Measurements from ENCODE around the gene MCM3AP.

DNA sequence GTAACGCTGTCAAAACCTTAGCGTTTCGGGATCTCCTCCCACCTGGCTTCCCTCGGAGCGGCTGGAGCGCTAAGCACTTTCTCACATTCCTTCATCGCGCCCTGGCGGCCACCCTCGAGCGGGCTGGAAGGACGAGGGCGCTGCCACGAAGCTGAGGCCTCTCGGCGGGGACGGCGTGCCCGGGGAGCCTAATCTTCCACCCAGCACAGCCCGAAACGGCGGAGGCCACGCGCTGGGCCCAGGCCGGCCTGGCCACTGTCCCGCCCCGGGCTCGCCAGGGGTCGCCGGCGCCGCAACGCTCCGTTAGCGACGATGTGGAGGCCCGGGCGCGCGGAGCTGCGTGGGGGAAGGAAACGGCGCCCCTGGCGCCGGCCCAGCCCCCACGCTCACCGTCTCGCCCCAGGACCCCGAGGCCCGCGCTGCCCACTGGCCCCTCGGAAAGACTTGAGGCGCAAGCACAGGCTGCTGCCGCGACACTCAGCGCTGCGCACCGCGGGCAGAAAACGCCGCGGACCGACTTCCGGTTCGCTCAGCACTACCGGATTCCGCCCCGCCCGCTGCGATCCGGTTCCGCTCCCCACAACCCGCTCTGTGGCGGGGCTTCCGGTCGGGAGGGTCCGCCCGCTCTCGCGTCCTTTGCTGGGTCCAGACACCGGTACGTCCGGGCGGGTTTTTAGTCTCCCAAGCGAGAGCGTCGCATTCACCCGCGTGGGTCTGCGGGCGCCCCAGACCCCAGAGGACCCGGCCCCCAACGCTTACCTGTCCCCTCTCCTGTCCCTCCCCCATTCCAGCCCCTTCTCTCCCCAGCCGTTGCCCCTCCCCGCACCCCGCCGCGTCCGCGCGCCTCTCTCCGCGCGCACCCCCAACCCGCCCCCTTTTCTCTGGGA is 593 bp upstream of the MCM3AP start, which contains the start of gene YBEY:
- TF ChIP-seq CTCF (IDR thresholded peaks at IDR 0.05) (peak; percentile 12 to 59 (median 36)), POLR2A (IDR thresholded peaks at IDR 0.05) (peak; percentile 49 to 71), POLR2AphosphoS5 (IDR thresholded peaks at IDR 0.05) (peak; percentile 68 to 89 (median 80))

All from sigmoid colon (tissue), 4 donors.